Activated effector memory CD4-positive, alpha-beta T cell treated with anti-CD3 and anti-CD28 coated beads, Interleukin-2, amount 50 U/mL, for 16 hours (primary cell): ENCODE data around the gene CNTNAP3B.
"Not testable (repeated sequence)": the region's sequence is repeated elsewhere in the genome, so short reads cannot be mapped to it uniquely, and the experiment has no call there.

Experiments used
- DNase-seq: peaks from one replicate; pipeline ENCODE4 v3.0.0-alpha.2; 2020

CNTNAP3B gene

GRCh38 chr9:42129073-42129729 lies at the start of gene CNTNAP3B:
TSS of gene CNTNAP3B (minus strand) at chr9:42129426. CDS start at chr9:42129094, 332 bp downstream.
- not testable (repeated sequence) for DNase-seq

GRCh38 chr9:42160299-42160698 lies 31.1 kb upstream of the CNTNAP3B start:
- not testable (repeated sequence) for DNase-seq

DNA sequence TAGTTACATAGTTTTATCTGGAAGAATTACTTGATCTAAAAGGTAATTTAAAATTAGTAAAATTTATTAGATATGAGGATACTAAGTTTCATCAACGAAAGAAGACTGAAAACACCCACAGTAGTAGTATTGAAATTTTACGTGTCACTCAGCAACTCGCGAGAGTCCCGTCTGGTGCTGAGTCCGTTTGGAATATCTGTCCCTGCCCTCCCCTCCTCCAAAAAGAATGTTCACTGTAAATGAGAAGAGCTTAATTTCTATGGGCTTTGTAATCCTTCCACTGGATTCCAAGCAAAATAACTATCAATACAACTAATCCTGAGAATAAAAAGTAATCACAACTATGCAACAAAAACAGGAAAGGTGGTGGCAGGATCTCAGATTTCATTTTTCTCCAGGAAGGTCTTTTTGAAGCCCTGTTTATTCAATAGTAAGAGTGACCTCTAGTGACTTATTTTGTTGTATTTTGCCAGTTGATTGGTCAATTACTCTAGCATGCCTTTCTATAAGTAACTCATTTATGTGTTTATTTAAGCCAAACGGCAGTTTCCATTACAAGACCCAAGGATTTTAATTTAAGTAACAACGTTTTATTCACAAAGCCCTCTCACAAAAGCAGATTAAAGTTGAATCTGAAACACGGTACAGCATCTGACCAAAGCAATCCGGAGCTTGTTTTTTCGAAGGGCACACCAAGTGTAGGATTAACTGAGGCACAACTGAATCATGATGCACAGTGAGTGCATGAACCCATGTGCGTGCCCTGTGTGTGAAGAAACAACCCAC lies 2.0 kb downstream of the CNTNAP3B start:
- DNase-seq, result not testable (repeated sequence)

DNA sequence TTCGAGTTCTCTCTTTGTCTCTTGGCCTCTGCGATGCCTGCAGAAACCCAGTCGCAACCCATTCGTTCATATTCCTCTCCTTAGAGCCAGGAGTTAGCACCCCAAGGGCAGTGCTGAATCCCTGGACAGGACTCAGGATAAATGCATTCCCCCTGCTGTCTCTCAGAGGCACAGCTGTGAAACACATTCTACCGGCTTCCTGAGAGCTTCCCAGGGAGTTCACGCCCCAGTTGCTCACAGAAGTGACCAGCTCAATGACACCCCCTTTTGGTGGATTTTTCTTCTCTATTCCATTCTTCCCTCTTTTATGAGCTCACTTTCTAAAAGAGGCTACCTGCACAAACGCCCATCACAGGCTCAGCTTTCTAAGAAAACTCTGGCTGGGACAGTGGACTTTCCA lies 8.2 kb downstream of the CNTNAP3B start:
- DNase-seq, result not testable (repeated sequence)

- not testable (repeated sequence) for DNase-seq
Observed at GRCh38 chr9:42095929-42096328, 33.3 kb downstream of the CNTNAP3B start.

DNA sequence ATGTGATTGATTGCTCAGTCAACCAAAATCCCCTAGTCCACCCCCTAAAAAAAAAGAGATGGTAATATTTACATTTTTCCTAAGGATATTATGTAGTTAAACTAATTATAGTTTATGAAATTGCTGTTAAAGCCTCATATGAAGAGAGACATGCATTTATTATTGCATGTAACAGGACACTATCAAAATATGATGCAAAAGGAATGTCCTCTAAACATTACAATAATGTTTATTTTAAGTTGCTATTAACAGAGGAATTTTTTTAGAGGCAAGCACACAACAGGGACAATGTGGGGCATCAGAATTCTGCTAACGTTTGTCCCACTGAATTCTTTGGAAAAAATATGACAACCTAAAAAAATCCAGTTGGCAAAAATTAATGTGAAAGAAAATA lies 44.7 kb downstream of the CNTNAP3B start:
- DNase-seq, result not testable (repeated sequence)

- DNase-seq, result not testable (repeated sequence)
Observed at GRCh38 chr9:42083877-42084558, 45.2 kb downstream of the CNTNAP3B start.

DNA sequence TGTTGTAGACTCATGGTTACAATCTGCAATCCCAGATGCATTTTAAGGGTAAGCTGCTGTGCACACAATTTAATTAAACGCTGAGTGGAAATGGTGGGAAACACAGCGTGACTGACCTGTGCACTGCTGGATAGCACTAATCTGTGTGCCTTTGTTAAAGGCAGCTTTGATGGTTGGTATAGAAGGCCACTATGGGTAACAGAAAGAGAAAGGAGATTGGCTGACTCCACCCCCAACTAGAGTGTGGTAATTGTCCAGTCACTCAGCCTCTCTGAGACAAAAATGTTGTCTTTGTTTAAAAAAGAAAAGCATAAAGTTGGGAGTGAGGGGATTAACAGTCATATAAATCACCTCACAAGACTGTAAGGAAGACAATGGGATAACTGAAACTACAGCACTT lies 48.9 kb downstream of the CNTNAP3B start:
- DNase-seq, result not testable (repeated sequence)

- DNase-seq, result not testable (repeated sequence)
Observed at GRCh38 chr9:42074868-42075267, 54.4 kb downstream of the CNTNAP3B start.

- DNase-seq, result not testable (repeated sequence)
Observed at GRCh38 chr9:42071026-42071425, 58.2 kb downstream of the CNTNAP3B start.

GRCh38 chr9:42070035-42070799 lies 59.0 kb downstream of the CNTNAP3B start:
- DNase-seq, result not testable (repeated sequence)

- DNase-seq, result not testable (repeated sequence)
Observed at GRCh38 chr9:42053874-42054273, 75.4 kb downstream of the CNTNAP3B start.

DNA sequence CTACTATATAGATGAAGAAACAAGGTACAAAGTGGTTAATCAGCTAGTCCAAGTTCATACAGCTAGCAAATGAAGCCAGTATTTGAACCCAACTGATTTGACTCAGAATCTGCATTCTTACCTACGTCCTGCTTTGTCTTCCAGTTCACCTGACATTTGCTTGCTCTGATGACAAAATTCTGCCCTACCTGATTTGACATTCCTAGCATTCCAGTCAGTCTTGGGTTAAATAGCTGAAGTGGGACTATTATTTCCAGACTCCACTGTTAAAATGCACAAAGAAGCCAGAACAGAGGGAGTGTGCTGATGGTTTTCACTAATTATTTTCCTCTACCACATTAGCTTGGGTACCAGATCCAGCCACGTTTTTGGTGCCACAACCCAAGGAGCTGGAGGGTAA lies 78.5 kb downstream of the CNTNAP3B start:
- DNase-seq, result not testable (repeated sequence)

DNA sequence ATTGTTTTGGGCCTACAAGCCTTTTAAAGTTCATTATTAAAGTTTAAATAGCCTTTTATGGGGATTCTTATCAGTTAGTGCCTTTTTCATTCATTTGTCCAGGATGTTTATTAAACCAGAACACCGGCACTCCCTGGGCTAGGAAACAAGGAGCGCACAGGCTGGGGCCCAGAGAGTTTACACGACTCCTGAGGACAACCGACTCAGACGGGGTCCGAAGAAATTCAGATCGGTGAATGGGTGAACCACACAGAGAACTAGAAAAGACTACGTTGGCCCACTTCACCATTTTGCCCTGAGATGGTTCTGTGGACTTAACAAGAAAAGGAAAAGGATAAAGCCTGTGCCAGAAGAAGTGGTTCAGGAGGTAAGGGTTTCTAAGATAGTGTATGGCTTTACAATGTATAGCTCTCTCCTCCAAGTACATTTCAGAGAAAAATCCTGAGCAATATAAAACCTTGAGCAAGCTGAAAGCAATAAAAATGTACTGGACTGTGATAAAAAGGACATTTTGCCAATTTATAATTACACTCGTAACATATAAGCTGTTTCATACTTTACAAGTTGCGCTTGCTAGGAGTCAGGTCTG lies 84.7 kb downstream of the CNTNAP3B start:
- not testable (repeated sequence) for DNase-seq

DNA sequence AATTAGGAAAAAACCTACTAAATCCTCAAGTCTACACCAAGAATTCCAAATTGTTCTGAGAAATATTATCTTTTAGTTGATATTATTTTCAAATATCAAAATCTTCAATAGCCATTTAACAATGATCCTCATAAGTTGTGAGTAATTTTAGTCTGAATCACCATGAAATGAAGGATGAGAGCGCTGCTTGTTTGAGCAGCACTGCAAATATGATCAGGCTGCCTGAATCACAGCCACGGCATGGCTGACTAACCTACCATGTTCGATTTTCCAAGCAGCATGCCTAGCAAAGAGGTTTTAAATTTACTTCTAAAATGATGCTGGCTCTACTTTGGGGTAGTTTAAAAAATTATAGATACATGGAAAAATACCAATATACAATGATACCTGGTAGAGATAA lies 95.7 kb downstream of the CNTNAP3B start:
- not testable (repeated sequence) for DNase-seq

GRCh38 chr9:42020639-42021038 lies 108.6 kb downstream of the CNTNAP3B start:
- DNase-seq, result not testable (repeated sequence)

GRCh38 chr9:42018220-42018922 lies 110.9 kb downstream of the CNTNAP3B start:
- peak; percentile 44 for DNase-seq

DNA sequence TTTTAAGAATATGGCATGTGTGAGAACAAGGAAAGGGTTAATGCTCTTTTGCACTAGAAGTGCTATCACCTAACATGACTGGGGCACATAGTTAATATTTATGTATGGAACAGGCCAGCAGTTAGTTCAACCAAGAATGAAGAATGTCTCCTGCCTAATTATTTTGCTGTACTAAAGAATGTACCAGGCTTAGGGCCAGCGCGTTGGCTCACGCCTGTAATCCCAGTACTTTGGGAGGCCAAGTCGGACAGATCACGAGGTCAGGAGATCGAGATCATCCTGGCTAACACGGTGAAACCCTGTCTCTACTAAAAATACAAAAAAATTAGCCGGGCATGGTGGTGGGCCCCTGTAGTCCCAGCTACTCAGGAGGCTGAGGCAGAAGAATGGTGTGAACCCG lies 114.9 kb downstream of the CNTNAP3B start:
- DNase-seq, result not testable (repeated sequence)

DNA sequence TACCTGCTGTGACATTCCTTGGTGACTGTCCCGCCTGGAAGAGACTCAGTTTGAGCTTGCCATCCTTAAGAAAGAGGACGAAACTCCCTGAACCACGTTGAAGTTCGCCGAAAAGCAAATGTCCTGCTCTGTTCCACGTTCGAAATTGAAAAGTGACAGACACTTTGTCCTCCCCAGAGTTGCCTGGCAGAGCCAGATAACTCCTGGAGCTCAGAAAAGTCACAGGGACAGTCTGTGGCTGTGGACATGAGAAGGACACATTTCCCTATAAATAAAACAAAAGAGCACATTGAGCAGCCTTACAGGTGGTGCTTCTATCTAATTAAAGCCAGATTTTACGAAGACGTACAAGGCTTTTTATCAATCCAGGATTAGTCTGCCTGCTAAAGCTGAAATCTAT lies 137.6 kb downstream of the CNTNAP3B start:
- DNase-seq, result not testable (repeated sequence)

DNA sequence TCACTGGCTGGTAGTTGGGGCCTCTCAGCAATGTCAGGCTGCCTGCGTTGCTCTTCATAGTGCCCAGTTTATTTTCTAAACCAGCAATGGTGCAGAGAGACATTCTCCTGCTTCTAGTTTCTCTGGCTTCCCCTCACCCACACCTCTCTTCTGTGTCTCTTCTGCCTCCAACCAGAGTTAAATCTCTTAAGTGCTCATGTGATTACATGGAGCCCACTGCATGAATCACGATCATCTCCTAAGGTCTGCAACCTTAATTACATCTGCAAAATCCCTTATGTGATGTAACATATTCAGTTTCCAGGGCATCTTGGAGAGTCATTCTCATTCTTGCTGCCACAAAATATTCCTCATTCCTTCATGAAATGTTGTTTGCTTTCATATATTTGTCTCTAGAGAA lies 149.0 kb downstream of the CNTNAP3B start:
- DNase-seq, result not testable (repeated sequence)

- not testable (repeated sequence) for DNase-seq
Observed at GRCh38 chr9:41977965-41978600, 151.1 kb downstream of the CNTNAP3B start.
